HG02759 (cell line): ENCODE data around the gene APOLD1.
"Not testable (repeated sequence)": the region's sequence is repeated elsewhere in the genome, so short reads cannot be mapped to it uniquely, and the experiment has no call there.

Experiments
- ATAC-seq: cut with Tn5 transposase; IDR thresholded peaks from one replicate; pipeline ENCODE4 v1.9.1; 2021; ENCODE audit warnings: mild to moderate bottlenecking, moderate library complexity; ENCODE audit not compliant: unreplicated experiment

The APOLD1 gene

DNA sequence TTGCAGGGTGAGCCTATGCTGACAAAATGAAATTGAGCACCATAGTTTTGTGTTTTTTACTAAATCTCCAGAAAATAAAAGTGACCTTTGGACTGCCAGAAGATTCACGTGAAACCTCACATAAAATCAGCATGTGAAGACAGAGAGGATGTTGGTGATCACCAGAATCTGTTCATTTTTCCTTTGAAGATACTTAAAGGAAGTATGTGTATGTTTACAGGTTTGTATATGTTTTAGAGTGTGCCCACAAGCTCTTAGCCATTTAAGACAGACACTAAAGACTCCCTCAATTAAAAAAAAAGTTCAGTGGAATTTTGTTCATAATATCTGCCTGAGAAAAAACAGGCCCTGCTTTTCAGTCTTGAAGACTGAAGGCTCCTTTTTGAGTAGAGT, 53.5 kb downstream of the APOLD1 start:
- ATAC-seq, result no peak

DNA sequence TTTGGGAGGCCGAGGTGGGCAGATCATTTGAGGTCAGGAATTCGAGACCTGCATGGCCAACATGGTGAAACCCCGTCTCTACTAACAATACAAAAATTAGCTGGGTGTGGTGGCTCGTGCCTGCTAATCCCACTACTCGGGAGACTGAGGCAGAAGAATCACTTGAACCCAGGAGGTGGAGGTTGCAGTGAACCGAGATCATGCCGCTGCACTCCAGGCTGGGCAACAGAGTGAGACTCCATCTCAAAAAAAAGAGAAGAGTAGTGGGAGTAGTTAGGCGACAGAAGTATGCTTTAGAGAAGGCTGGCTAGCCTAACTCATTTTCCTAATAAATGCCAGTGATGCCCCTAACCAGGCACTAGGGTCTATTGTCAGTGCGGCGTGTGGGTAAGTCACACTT, 54.0 kb downstream of the APOLD1 start:
- not testable (repeated sequence) for ATAC-seq

GRCh38 chr12:12839873-12840579, 54.6 kb downstream of the APOLD1 start:
- no peak for ATAC-seq

DNA sequence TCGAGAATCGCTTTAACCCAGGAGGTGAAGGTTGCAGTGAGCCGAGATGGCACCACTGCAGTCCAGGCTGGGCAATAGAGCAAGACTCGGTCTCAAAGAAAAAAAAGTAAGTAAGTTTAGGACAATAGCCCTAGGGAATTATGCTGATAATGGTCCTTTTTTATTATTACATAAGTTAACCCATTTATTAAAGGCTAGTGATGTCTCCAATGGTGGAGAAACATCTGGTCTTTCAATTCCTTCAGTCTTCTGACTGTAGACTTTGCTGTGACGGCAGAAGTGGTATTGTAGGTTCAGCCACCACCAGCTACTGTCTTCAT, 55.1 kb downstream of the APOLD1 start:
- ATAC-seq, result no peak
